Measurements from ENCODE around the gene HDHD2.

- TF ChIP-seq, protein P1, sequence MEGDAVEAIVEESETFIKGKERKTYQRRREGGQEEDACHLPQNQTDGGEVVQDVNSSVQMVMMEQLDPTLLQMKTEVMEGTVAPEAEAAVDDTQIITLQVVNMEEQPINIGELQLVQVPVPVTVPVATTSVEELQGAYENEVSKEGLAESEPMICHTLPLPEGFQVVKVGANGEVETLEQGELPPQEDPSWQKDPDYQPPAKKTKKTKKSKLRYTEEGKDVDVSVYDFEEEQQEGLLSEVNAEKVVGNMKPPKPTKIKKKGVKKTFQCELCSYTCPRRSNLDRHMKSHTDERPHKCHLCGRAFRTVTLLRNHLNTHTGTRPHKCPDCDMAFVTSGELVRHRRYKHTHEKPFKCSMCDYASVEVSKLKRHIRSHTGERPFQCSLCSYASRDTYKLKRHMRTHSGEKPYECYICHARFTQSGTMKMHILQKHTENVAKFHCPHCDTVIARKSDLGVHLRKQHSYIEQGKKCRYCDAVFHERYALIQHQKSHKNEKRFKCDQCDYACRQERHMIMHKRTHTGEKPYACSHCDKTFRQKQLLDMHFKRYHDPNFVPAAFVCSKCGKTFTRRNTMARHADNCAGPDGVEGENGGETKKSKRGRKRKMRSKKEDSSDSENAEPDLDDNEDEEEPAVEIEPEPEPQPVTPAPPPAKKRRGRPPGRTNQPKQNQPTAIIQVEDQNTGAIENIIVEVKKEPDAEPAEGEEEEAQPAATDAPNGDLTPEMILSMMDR (IDR thresholded peaks at IDR 0.05): no peak
- TF ChIP-seq POLR2A (IDR thresholded peaks at IDR 0.05): no peak
Measured at GRCh38 chr18:47141289-47141688, 9.0 kb downstream of the HDHD2 start.
